ENCODE results near the gene CHI3L1.

The CHI3L1 gene

GRCh38 chr1:203206129-203206687 is 19.7 kb upstream of the CHI3L1 start:
- TF ChIP-seq SUZ12 (IDR thresholded peaks at IDR 0.05; ENCODE audit: extremely low read depth, insufficient read depth, insufficient read length) (no peak), ZNF274 (IDR thresholded peaks at IDR 0.05; ENCODE audit: low read depth, low read length) (no peak), YY1 (IDR thresholded peaks at IDR 0.05; ENCODE audit: insufficient read depth, insufficient read length) (no peak)
- Histone ChIP-seq H3K36me3 (ENCODE audit: insufficient read depth, insufficient read length, low read length) (no peaks in the 10 kb centered on the region), H3K4me1 (ENCODE audit: insufficient read depth, insufficient read length) (no peaks in the 10 kb centered on the region), H3K4me3 (ENCODE audit: insufficient read length, low read depth) (no peak overlapping the region), H3K27me3 (ENCODE audit: insufficient read depth, insufficient read length) (no peaks in the 10 kb centered on the region), H3K9me3 (ENCODE audit: insufficient read depth, low read length) (no peaks in the 10 kb centered on the region), H3K9ac (ENCODE audit: insufficient read length, low read depth) (no peak overlapping the region)
- DNase-seq (ENCODE audit: low read depth, low spot score): no peak

DNA sequence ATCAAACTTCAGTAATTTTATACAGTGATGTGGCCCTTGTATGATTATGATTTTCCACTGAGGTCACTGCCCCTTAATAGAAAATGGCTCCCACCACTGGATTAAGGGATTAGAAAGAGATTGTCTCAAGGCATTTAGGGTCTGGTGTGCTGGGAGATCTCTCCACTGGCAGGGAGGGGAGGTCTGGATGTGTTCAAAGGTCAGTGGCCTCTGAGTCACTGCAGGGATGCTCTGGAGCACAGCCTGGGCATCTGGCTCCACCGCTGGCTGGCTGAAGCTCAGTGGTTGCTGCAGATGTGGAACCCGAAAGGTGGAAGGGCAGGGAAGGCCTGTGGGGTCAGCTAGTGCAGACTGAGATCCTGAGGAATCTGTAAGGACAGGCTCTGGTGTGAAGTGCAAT is 18.3 kb upstream of the CHI3L1 start:
- no peaks in the 10 kb centered on the region for H3K36me3 ChIP-seq (ENCODE audit: insufficient read depth, insufficient read length, low read length)
- no peaks in the 10 kb centered on the region for H3K27me3 ChIP-seq (ENCODE audit: insufficient read depth, insufficient read length)
- peaks cover under 1% of the 10 kb centered on the region for H3K4me1 ChIP-seq (ENCODE audit: insufficient read depth, insufficient read length)
- DNase-seq (ENCODE audit: low read depth, low spot score): no peak
- H3K9me3 ChIP-seq (ENCODE audit: insufficient read depth, low read length): no peaks in the 10 kb centered on the region
- H3K4me3 ChIP-seq (ENCODE audit: insufficient read length, low read depth): no peak overlapping the region
- H3K9ac ChIP-seq (ENCODE audit: insufficient read length, low read depth): no peak overlapping the region
- TF ChIP-seq SUZ12 (IDR thresholded peaks at IDR 0.05; ENCODE audit: extremely low read depth, insufficient read depth, insufficient read length): no peak
- TF ChIP-seq ZNF274 (IDR thresholded peaks at IDR 0.05; ENCODE audit: low read depth, low read length): no peak
- no peak for TF ChIP-seq YY1 (IDR thresholded peaks at IDR 0.05; ENCODE audit: insufficient read depth, insufficient read length)

GRCh38 chr1:203202431-203203245 is 16.1 kb upstream of the CHI3L1 start:
- no peaks in the 10 kb centered on the region for H3K27me3 ChIP-seq (ENCODE audit: insufficient read depth, insufficient read length)
- no peak for TF ChIP-seq YY1 (IDR thresholded peaks at IDR 0.05; ENCODE audit: insufficient read depth, insufficient read length)
- TF ChIP-seq SUZ12 (IDR thresholded peaks at IDR 0.05; ENCODE audit: extremely low read depth, insufficient read depth, insufficient read length): no peak
- TF ChIP-seq ZNF274 (IDR thresholded peaks at IDR 0.05; ENCODE audit: low read depth, low read length): no peak
- no peak for DNase-seq (ENCODE audit: low read depth, low spot score)
- no peak overlapping the region for H3K9ac ChIP-seq (ENCODE audit: insufficient read length, low read depth)
- H3K4me1 ChIP-seq (ENCODE audit: insufficient read depth, insufficient read length): peaks cover 2% of the 10 kb centered on the region
- H3K9me3 ChIP-seq (ENCODE audit: insufficient read depth, low read length): no peaks in the 10 kb centered on the region
- H3K36me3 ChIP-seq (ENCODE audit: insufficient read depth, insufficient read length, low read length): no peaks in the 10 kb centered on the region
- no peak overlapping the region for H3K4me3 ChIP-seq (ENCODE audit: insufficient read length, low read depth)

GRCh38 chr1:203201516-203202205 is 15.2 kb upstream of the CHI3L1 start:
- Histone ChIP-seq H3K4me1 (ENCODE audit: insufficient read depth, insufficient read length) (peaks cover 8% of the 10 kb centered on the region), H3K9me3 (ENCODE audit: insufficient read depth, low read length) (peaks cover 6% of the 10 kb centered on the region; the same call in 1 of the 2 replicates), H3K4me3 (ENCODE audit: insufficient read length, low read depth) (no peak overlapping the region), H3K36me3 (ENCODE audit: insufficient read depth, insufficient read length, low read length) (no peaks in the 10 kb centered on the region), H3K27me3 (ENCODE audit: insufficient read depth, insufficient read length) (no peaks in the 10 kb centered on the region), H3K9ac (ENCODE audit: insufficient read length, low read depth) (no peak overlapping the region)
- DNase-seq (ENCODE audit: low read depth, low spot score): no peak
- no peak for TF ChIP-seq ZNF274 (IDR thresholded peaks at IDR 0.05; ENCODE audit: low read depth, low read length)
- TF ChIP-seq SUZ12 (IDR thresholded peaks at IDR 0.05; ENCODE audit: extremely low read depth, insufficient read depth, insufficient read length): no peak
- TF ChIP-seq YY1 (IDR thresholded peaks at IDR 0.05; ENCODE audit: insufficient read depth, insufficient read length): no peak

DNA sequence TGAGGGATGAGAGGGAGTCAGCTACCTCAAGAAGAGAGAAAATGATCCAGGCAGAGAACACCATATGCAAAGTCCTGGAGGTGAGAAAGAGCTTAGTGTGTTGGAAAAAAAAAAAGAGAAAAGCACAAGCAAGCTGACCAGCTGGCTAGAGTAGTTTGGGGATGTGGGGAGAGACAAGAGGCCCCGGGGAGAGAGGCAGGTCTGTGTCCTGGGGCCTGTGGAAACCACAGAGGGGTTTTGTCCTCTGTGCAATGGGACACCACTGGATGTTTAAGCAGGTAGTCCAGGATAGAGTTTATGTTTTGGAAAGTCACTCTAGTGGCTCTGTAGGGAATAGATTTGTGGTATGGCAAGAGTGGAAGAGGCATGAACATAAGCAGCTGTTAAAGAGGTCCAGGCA is 14.4 kb upstream of the CHI3L1 start:
- peaks cover 8% of the 10 kb centered on the region for H3K4me1 ChIP-seq (ENCODE audit: insufficient read depth, insufficient read length)
- peaks cover 7% of the 10 kb centered on the region; the same call in 1 of the 2 replicates for H3K9me3 ChIP-seq (ENCODE audit: insufficient read depth, low read length)
- TF ChIP-seq YY1 (IDR thresholded peaks at IDR 0.05; ENCODE audit: insufficient read depth, insufficient read length) (no peak), ZNF274 (IDR thresholded peaks at IDR 0.05; ENCODE audit: low read depth, low read length) (no peak), SUZ12 (IDR thresholded peaks at IDR 0.05; ENCODE audit: extremely low read depth, insufficient read depth, insufficient read length) (no peak)
- DNase-seq (ENCODE audit: low read depth, low spot score): no peak
- no peaks in the 10 kb centered on the region for H3K27me3 ChIP-seq (ENCODE audit: insufficient read depth, insufficient read length)
- H3K36me3 ChIP-seq (ENCODE audit: insufficient read depth, insufficient read length, low read length): no peaks in the 10 kb centered on the region
- no peak overlapping the region for H3K9ac ChIP-seq (ENCODE audit: insufficient read length, low read depth)
- no peak overlapping the region for H3K4me3 ChIP-seq (ENCODE audit: insufficient read length, low read depth)

- Histone ChIP-seq H3K4me3 (ENCODE audit: insufficient read length, low read depth) (no peak overlapping the region), H3K36me3 (ENCODE audit: insufficient read depth, insufficient read length, low read length) (no peaks in the 10 kb centered on the region), H3K27me3 (ENCODE audit: insufficient read depth, insufficient read length) (no peaks in the 10 kb centered on the region), H3K9ac (ENCODE audit: insufficient read length, low read depth) (no peak overlapping the region), H3K9me3 (ENCODE audit: insufficient read depth, low read length) (peaks cover 7% of the 10 kb centered on the region; the same call in 1 of the 2 replicates), H3K4me1 (ENCODE audit: insufficient read depth, insufficient read length) (peaks cover 8% of the 10 kb centered on the region)
- DNase-seq (ENCODE audit: low read depth, low spot score): no peak
- TF ChIP-seq SUZ12 (IDR thresholded peaks at IDR 0.05; ENCODE audit: extremely low read depth, insufficient read depth, insufficient read length) (no peak), YY1 (IDR thresholded peaks at IDR 0.05; ENCODE audit: insufficient read depth, insufficient read length) (no peak), ZNF274 (IDR thresholded peaks at IDR 0.05; ENCODE audit: low read depth, low read length) (no peak)
Measured at GRCh38 chr1:203199816-203200571, 13.5 kb upstream of the CHI3L1 start.
